RWPE2 (cell line): Measurements from ENCODE around the gene HDGF.

Experiments used
- ATAC-seq: fragments of 200-7000 bp; cut with Tn5 transposase; 3 replicates; pipeline ENCODE4 v1.9.1; 2021; ENCODE audit warnings: low read depth
- DNase-seq: peaks from one replicate; pipeline ENCODE4 v3.0.0-alpha.2; 2020; ENCODE audit warnings: low spot score
- H3K27ac ChIP-seq: fragments of 450-650 bp; 2 replicates; pipeline ENCODE4 v1.5.1; 2017; ENCODE audit warnings: mild to moderate bottlenecking; ENCODE audit not compliant: poor library complexity, severe bottlenecking
- H3K27me3 ChIP-seq: fragments of 250-450 bp; sonication (Bioruptor Pico); 2 replicates; pipeline ENCODE4 v1.5.1; 2021; ENCODE audit warnings: mild to moderate bottlenecking, moderate library complexity; ENCODE audit not compliant: insufficient read depth, poor library complexity, severe bottlenecking
- H3K36me3 ChIP-seq: fragments of 250-450 bp; sonication (Bioruptor Pico); 2 replicates; pipeline ENCODE4 v1.5.1; 2020; ENCODE audit warnings: low read depth, mild to moderate bottlenecking, moderate library complexity
- H3K4me1 ChIP-seq: fragments of 250-450 bp; sonication (Bioruptor Pico); 2 replicates; pipeline ENCODE4 v1.5.1; 2021; ENCODE audit warnings: mild to moderate bottlenecking, moderate library complexity; ENCODE audit not compliant: insufficient read depth, poor library complexity, severe bottlenecking
- H3K4me3 ChIP-seq: fragments of 250-450 bp; sonication (Bioruptor Pico); 2 replicates; pipeline ENCODE4 v1.5.1; 2021; ENCODE audit warnings: mild to moderate bottlenecking, moderate library complexity; ENCODE audit not compliant: severe bottlenecking
- H3K9me3 ChIP-seq: fragments of 250-450 bp; sonication (Bioruptor Pico); 2 replicates; pipeline ENCODE4 v1.5.1; 2021; ENCODE audit warnings: mild to moderate bottlenecking, moderate library complexity; ENCODE audit not compliant: severe bottlenecking
- TF ChIP-seq, protein P1 (sequence below): fragments of 450-650 bp; IDR thresholded peaks from one replicate; pipeline ENCODE4 v1.5.1; 2017; ENCODE audit warnings: mild to moderate bottlenecking, moderate library complexity; ENCODE audit not compliant: poor library complexity, severe bottlenecking

The HDGF gene

DNA sequence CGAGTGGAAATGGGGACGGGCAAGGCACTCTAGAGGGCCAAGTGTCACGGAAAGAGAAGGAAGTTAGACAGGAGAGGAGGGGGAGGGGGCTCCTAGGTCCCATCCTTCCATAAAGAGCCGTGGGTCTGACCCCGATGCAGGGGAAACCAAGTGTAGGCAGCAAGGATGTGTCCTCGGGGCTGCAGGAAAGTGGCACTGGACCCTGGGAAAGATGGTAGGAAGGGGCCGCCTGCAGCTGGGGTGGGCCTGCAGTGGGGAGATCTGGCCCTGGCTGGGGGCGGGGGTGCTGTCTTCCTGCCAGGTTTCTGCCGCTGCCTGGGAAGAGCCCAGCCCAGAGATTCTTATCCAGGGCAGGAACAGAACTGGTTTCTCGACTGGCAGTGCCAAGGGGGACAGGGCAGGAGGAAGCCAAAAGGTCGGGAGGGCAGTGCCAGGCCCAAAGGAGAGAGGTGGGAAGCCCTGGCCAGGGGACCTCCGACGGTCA, 59.0 kb downstream of the HDGF start:
- DNase-seq, result no peak
- no peaks in the 10 kb centered on the region for H3K36me3 ChIP-seq
- TF ChIP-seq, protein P1, sequence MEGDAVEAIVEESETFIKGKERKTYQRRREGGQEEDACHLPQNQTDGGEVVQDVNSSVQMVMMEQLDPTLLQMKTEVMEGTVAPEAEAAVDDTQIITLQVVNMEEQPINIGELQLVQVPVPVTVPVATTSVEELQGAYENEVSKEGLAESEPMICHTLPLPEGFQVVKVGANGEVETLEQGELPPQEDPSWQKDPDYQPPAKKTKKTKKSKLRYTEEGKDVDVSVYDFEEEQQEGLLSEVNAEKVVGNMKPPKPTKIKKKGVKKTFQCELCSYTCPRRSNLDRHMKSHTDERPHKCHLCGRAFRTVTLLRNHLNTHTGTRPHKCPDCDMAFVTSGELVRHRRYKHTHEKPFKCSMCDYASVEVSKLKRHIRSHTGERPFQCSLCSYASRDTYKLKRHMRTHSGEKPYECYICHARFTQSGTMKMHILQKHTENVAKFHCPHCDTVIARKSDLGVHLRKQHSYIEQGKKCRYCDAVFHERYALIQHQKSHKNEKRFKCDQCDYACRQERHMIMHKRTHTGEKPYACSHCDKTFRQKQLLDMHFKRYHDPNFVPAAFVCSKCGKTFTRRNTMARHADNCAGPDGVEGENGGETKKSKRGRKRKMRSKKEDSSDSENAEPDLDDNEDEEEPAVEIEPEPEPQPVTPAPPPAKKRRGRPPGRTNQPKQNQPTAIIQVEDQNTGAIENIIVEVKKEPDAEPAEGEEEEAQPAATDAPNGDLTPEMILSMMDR, result no peak
- ATAC-seq, result peak; percentile 2
- H3K27me3 ChIP-seq, result no peaks in the 10 kb centered on the region
- peaks cover 44% of the 10 kb centered on the region for H3K4me1 ChIP-seq
- no peaks in the 10 kb centered on the region for H3K9me3 ChIP-seq
- no peak overlapping the region for H3K4me3 ChIP-seq
- peak overlapping the region; percentile 31 for H3K27ac ChIP-seq
